Amniotic stem cell (primary cell): ENCODE measurements around the gene AK5.

Experiments
- DNase-seq: peaks from one replicate; lab custom pipeline; 2025; lab: John Stamatoyannopoulos, UW

Gene AK5, protein sequence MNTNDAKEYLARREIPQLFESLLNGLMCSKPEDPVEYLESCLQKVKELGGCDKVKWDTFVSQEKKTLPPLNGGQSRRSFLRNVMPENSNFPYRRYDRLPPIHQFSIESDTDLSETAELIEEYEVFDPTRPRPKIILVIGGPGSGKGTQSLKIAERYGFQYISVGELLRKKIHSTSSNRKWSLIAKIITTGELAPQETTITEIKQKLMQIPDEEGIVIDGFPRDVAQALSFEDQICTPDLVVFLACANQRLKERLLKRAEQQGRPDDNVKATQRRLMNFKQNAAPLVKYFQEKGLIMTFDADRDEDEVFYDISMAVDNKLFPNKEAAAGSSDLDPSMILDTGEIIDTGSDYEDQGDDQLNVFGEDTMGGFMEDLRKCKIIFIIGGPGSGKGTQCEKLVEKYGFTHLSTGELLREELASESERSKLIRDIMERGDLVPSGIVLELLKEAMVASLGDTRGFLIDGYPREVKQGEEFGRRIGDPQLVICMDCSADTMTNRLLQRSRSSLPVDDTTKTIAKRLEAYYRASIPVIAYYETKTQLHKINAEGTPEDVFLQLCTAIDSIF

GRCh38 chr1:77281491-77282186, at the start of gene AK5:
Gene AK5 (plus strand): TSS chr1:77282019. CDS start chr1:77282314, 295 bp downstream.
- DNase-seq = no peak

DNA sequence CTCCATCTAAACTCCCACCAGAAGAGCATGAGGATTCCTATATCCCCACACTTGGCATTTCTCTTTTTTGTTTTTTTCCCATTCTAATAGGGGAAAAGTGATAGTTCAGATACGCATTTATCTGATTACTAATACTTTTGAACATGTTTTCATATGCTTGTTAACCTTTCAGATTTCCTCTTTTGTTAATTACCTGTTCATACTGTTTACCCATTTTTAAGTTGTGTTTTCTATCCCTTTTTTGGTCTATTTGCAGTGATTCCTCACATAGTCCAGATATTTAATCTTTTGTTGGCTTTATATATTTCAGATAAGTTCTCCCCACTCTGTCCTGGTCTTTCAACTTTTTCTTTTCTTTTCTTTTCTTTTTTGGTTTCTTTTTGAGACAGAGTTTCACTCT, 49.0 kb upstream of the AK5 start:
- no peak for DNase-seq

DNA sequence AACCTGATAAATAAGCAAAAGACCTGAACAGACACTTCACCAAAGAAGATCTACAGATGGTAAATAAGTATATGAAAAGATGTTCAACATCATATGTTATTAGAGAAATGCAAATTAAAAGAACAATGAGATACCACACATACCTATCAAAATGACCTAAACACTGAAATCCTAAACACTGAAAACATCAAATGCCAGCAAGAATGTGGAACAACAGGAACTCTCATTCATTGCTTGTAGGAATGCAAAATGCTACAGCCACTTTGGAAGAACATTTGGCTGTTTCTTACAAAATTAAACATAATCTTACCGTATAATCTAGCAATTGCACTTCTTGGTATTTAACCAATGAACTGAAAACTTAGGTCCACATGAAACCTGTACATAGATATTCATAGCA, 47.7 kb upstream of the AK5 start:
- DNase-seq = no peak

DNA sequence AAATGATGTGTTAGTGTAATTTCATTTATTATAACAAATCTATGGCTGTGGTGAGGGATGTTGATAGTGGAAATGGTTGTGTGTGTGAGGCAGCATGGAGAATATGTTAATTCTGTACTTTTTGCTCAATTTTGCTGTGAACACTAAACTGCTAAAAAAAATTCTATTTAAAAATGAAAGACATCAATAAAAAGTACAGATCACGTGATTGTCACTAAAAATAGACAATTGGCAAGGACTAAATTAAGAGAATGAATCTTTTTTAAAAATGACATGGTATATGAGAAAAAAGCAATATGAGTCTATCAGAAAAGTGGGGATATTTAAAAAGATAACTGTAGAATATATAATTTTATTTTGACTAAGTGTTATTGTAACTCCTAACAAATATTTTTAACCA, 46.9 kb upstream of the AK5 start:
- no peak for DNase-seq

DNA sequence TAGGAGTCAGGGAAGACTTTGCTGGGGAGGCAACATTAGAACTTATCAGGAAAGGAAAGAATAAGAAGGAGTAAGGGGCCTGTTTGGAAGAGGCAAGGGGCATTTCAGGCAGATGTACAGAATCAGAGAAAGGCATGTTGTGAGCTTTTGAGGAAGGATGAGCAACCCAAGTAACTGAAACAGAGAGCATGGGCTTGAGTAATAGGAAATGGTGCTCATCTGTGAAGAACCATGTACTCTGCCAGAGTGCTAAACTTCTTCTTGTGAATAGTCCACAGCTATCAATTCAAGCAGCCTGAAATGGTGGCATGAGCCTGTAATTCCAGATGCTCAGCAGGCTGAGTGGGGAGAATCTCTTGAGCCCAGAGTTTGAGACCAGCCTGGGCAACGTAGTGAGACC, 43.4 kb upstream of the AK5 start:
- DNase-seq = no peak

GRCh38 chr1:77239311-77239710, 42.5 kb upstream of the AK5 start:
- DNase-seq = no peak

DNA sequence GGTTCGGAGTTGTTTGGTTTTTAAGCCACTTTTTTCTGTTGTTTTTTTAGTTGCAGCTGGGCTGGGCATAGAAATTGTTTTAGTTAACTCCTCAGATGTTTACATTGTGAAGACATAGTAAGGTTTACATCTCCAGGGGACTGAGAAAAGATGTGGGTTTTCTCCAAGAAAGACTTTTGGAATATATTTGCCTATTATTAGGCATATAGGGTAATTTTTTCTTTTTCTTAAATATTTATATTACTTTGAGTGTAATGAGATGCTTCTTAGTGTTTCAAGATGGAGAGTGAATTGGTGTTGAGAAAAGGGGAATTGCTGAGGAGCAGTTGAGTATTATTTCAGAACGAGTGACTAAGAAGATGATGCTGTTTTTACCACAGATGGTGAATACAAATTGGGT, 36.0 kb upstream of the AK5 start:
- no peak for DNase-seq

GRCh38 chr1:77250126-77250525, 31.7 kb upstream of the AK5 start:
- no peak for DNase-seq

DNA sequence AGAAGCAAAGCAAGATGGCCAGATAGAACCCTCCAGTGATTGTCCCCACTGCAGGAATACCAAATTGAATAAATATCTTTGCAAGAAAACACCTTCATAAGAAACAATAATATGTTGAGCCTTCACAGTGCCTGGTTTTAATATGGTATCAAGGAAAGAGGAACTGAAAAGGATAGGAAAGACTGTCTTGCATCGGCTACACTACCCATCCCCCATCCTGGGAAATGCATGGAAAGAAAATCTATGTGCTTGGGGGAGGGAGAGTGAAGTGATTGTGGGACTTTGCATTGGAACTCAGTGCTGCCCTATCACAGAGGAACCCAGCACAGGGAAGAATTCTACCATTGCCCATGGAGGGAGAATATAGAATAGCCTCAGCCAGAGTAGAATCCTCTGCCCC, 28.6 kb upstream of the AK5 start:
- DNase-seq = no peak

- no peak for DNase-seq
Observed at GRCh38 chr1:77263708-77264107, 18.1 kb upstream of the AK5 start.

DNA sequence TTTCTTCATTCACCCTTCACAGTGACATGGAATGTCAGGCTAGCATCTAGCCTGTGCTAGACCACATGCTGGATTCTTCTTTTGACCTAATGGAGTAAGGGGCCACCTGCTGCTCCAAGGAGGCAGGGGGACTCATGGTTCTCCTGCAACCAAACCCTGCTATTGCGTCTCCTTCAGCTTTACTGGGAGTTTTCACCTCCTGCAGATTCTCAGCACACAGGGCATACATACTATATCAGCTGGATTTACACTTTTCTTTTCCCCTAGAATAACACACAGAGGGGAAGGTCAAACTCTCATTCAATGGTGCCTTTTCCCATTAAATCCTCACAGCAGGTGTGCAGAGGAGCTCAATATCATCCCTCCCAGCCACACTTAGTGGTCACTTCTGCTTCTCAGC, 16.6 kb upstream of the AK5 start:
- no peak for DNase-seq

GRCh38 chr1:77267035-77267434, 14.8 kb upstream of the AK5 start:
- no peak for DNase-seq

DNA sequence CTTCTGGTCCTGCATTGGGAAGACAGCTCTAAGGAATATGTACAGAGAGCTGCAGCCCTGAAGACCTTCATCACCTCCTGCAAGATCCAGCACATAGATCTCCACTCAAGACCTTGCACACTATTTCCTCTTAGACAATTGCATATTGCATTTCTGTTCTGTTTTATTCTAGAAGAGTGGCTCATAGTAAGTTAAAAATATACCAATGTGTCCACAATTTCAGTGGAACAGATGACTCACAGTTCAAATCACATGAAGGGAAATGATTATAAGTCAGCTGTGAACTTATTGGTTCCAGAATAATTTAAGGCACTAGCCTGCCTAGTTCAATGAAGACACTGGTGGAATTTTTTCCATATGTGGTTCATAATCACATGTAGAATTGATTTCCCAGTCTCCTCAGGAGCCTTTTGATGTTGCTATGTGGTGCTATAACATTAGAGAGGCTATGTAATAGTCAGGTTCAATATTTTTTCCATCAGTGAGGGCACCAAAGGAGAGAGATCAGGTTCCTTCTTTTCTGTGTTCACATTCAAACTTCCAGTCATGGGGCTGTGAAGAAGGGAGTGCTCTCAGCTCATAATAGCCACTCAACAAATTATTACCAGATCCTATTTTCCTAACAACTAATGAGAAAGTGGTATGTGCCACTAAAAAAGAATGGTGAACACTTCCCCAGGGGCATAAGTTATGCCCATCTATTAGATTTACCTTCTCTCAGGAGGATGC, 9.8 kb upstream of the AK5 start:
- peak; percentile 44 for DNase-seq

GRCh38 chr1:77273891-77274290, 7.9 kb upstream of the AK5 start:
- no peak for DNase-seq

DNA sequence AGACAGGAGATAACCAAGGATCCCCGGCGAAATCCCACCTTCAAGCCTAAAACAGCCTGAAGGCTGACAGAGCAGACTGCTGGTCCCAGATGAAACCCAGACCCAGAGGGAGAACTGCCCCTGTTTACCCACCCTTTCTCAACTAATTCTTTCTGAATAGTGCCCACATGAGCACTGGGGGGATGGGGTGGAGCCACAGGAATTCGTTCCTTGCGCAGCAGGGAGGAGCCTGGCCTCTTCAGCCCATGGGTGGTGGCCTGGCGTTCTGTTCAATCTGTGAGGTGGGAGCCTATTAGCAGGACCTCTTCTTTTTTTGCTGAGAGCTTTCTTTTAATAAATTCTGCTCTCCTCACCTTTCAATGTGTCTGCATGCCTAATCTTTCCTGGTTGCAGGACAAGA, 6.6 kb upstream of the AK5 start:
- no peak for DNase-seq

GRCh38 chr1:77276941-77277340, 4.9 kb upstream of the AK5 start:
- DNase-seq = no peak

DNA sequence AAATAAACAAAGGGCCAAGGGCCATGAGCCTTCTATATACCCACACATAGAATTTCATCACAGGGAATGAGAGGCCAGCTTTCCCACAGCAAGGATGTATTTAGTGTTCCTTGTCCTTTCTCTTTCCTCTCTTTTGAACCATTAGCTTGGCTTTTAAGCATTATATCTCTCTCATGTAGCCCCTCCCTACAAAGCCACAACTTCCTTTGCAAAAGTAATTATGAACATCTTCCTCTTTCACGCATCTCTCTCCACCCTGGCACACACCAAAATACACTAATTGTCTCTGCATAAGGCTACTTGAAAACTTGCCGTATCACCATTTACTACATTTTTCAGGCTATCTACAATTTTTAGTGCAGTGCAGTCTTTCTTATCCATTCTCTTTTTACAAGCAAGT, 1.9 kb upstream of the AK5 start:
- DNase-seq = no peak

GRCh38 chr1:77280962-77281361, 857 bp upstream of the AK5 start:
- no peak for DNase-seq

GRCh38 chr1:77282187-77282865, 507 bp downstream of the AK5 start:
- DNase-seq = no peak

GRCh38 chr1:77282866-77283539, 1.2 kb downstream of the AK5 start:
- no peak for DNase-seq

- no peak for DNase-seq
Observed at GRCh38 chr1:77283701-77284425, 2.0 kb downstream of the AK5 start.
